Common myeloid progenitor, CD34-positive (primary cell): Measurements from ENCODE around the gene RPLP1.

Experiments
- CTCF ChIA-PET: fragments of 350-600 bp; sonication (Branson Sonifier 250); formaldehyde crosslinking; loops from one replicate; lab custom pipeline; 2021; ENCODE audit warnings: antibody characterized with exemption; lab: Charles Lee
- POLR2A ChIA-PET: fragments of 350-600 bp; sonication (Branson Sonifier 250); formaldehyde crosslinking; loops from one replicate; lab custom pipeline; 2021; ENCODE audit warnings: antibody characterized with exemption; lab: Charles Lee
- DNase-seq, 3 donors: peaks; one replicate each; pipeline versions ENCODE4 v3.0.0 to v3.0.0-alpha.2; 2013
- H3K27ac ChIP-seq, 2 experiments: 1 replicate in 1 of 2; 2 replicates in 1 of 2; pipeline ENCODE4 v1.7.0; 2013; ENCODE audit warnings: inconsistent platforms in 2 of 2, low read length in 2 of 2, mild to moderate bottlenecking in 2 of 2, low read depth in 1 of 2, moderate library complexity in 1 of 2; ENCODE audit not compliant: severe bottlenecking in 2 of 2, insufficient read depth in 1 of 2, poor library complexity in 1 of 2
- H3K27me3 ChIP-seq, 5 experiments: replicated peaks in 2 of 5; 1 replicate in 3 of 5; 2 replicates in 2 of 5; pipeline versions ENCODE4 v1.6.1 to v1.7.0; 2013; ENCODE audit warnings: low read length in 4 of 5, mild to moderate bottlenecking in 2 of 5, moderate library complexity in 2 of 5, inconsistent platforms in 1 of 5; ENCODE audit not compliant: insufficient read depth in 5 of 5, control insufficient read depth in 4 of 5
- H3K36me3 ChIP-seq, 4 experiments: 1 replicate in 2 of 4; 2 replicates in 2 of 4; pipeline versions ENCODE4 v1.6.1 to v1.7.0; 2013; ENCODE audit warnings: low read length in 3 of 4, control low read depth in 1 of 4, mild to moderate bottlenecking in 1 of 4; ENCODE audit not compliant: control insufficient read depth in 4 of 4, insufficient read depth in 4 of 4
- H3K4me1 ChIP-seq, 4 experiments: 1 replicate in 3 of 4; 2 replicates in 1 of 4; pipeline versions ENCODE4 v1.6.1 to v1.7.1; 2013; ENCODE audit warnings: low read length in 3 of 4, mild to moderate bottlenecking in 3 of 4, control low read depth in 1 of 4, inconsistent platforms in 1 of 4, moderate library complexity in 1 of 4; ENCODE audit not compliant: control insufficient read depth in 4 of 4, insufficient read depth in 4 of 4; ENCODE audit errors: control extremely low read depth in 1 of 4
- H3K4me3 ChIP-seq, 7 experiments: 1 replicate in 4 of 7; 2 replicates in 3 of 7; pipeline versions ENCODE4 v1.5.1 to v1.7.0; 2013; ENCODE audit warnings: mild to moderate bottlenecking in 7 of 7, low read length in 6 of 7, moderate library complexity in 6 of 7, inconsistent platforms in 2 of 7, low read depth in 2 of 7, control low read depth in 1 of 7; ENCODE audit not compliant: insufficient read depth in 4 of 7, control insufficient read depth in 1 of 7; ENCODE audit errors: extremely low read depth in 1 of 7
- H3K9me3 ChIP-seq, 5 experiments: 1 replicate in 4 of 5; 2 replicates in 1 of 5; pipeline versions ENCODE4 v1.6.1 to v1.7.1; 2013; ENCODE audit warnings: low read length in 4 of 5, mild to moderate bottlenecking in 2 of 5, inconsistent platforms in 1 of 5, low read depth in 1 of 5, moderate library complexity in 1 of 5; ENCODE audit not compliant: control insufficient read depth in 4 of 5, insufficient read depth in 2 of 5; ENCODE audit errors: control extremely low read depth in 1 of 5
- WGBS: methylation state at CpG from one replicate; pipeline ENCODE4 v1.1.5; 2013; ENCODE audit not compliant: insufficient coverage; 5-methylcytosine and 5-hydroxymethylcytosine counted together

The RPLP1 gene

GRCh38 chr15:69412274-69412673 lies 40.3 kb upstream of the RPLP1 start:
- Histone ChIP-seq H3K27ac (no peak overlapping the region), H3K4me1 (peaks cover 3 to 16% (median 9%) of the 10 kb centered on the region in 4 experiments), H3K4me3 (no peak overlapping the region), H3K9me3 (no peaks in the 10 kb centered on the region), H3K36me3 (no peaks in the 10 kb centered on the region), H3K27me3 (no peaks in the 10 kb centered on the region)
- CTCF ChIA-PET, result interaction anchor here (0.9 to 2.0 kb wide), 9 partner anchors 9 to 355 kb away, joined by 3 to 7 read pairs (median 3); no protein-coding TSS in a partner anchor
- no peak for DNase-seq
- POLR2A ChIA-PET, result no interaction called here

DNA sequence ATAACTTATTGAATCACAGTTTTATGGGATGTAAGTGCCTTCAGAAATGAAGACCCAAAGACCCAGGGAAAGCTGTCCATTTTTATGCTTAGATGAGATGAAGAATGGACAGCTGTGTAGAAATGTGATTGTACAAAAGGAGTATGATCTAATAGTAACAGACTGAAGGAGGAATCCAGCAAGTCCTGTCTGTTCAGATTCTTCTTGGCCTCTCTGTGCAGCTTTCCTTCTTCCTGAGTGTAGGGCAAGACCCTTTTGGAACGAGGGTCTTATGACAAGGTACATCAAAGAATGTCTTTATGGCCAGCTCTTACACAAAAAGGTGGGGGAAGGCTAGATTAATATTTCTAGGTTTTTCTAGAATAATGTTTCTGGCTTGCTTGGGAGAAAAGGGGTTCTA lies 39.9 kb upstream of the RPLP1 start:
- ChIA-PET POLR2A (no interaction called here), CTCF (interaction anchor here (0.9 to 1.5 kb wide), 6 partner anchors 9 to 355 kb away, joined by 3 to 6 read pairs (median 3); no protein-coding TSS in a partner anchor)
- Histone ChIP-seq H3K9me3 (no peaks in the 10 kb centered on the region), H3K4me1 (peaks cover 3 to 16% (median 9%) of the 10 kb centered on the region in 4 experiments), H3K27me3 (no peaks in the 10 kb centered on the region), H3K36me3 (peaks cover 0 to under 1% (median 0%) of the 10 kb centered on the region in 4 experiments), H3K27ac (no peak overlapping the region), H3K4me3 (no peak overlapping the region)
- WGBS, result 80% methylated on average over 1 of the region's 1 CpG
- DNase-seq, result no peak

DNA sequence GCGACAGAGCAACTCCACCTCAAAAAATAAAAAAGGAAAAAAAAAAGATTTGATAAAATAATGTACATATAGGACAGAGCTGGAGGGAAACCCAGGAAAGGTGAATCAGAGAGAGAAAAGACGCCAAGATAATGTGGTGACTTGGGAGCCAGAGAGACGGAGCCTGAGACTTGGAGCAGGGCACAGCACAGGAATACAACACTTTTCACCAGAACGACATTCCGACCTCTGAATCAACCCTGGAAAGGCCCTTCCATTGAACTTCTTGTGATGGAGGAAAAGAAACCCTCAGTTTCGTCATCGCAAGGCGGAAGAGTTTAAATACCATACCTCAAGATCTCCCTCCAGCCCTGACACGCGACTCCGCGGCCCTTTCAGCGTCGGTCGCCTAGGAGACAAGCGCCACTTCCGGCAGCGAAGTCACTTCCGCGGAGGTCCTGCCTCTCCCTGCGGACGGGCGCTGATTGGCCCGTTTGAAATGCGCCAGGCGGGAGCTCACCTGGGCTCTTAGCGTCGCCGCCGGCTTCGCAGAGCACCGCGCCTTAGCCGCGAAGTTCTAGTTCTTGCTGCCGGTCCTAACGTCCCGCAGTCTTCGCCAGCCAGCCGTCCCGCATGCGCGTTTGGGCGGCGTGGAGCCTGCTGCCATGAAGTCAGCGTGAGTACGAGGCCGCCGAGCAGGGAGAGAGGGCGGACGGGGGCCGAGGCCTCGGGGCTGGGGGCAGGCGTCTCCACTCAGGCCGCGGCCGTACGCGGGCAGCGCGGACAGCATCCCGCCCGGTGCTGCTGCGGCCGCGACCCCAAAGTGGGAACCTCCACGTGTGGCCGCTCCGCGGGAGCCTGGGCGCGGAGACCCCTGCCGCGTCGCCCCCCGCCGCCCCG lies 38.6 kb upstream of the RPLP1 start, which contains the start of gene KIF23:
Gene KIF23, plus strand, starts transcription at position 528 of the 879 bp plus-strand sequence. Its CDS starts 117 bp downstream, at position 645.
- peaks cover 3 to 13% (median 5%) of the 10 kb centered on the region in 4 experiments for H3K36me3 ChIP-seq
- peaks cover 3 to 16% (median 9%) of the 10 kb centered on the region in 4 experiments for H3K4me1 ChIP-seq
- DNase-seq, result peak; percentile 96 to 97 (median 97)
- H3K4me3 ChIP-seq, result peak within 1 kb of the TSS; percentile 88 to 94 (median 93)
- H3K27ac ChIP-seq, result peak within 1 kb of the TSS; percentile 15 to 32
- no peaks in the 10 kb centered on the region for H3K27me3 ChIP-seq
- POLR2A ChIA-PET, result interaction anchor here (1.8 kb wide), 1 partner anchor 38 kb away, joined by 11 read pairs; the partner anchor contains the start of gene RPLP1
- H3K9me3 ChIP-seq, result no peaks in the 10 kb centered on the region
- CTCF ChIA-PET, result interaction anchor here (1.2 to 1.4 kb wide), 2 partner anchors 9 to 357 kb away, joined by 3 read pairs; no protein-coding TSS in a partner anchor
- under 1% methylated on average over 47 of the region's 78 CpGs for WGBS

- POLR2A ChIA-PET, result interaction anchor here (1.8 kb wide), 1 partner anchor 38 kb away, joined by 11 read pairs; the partner anchor contains the start of gene RPLP1
- 0% methylated on average over 21 of the region's 29 CpGs for WGBS
- H3K4me3 ChIP-seq, result peak overlapping the region; percentile 88 to 94 (median 93)
- no peaks in the 10 kb centered on the region for H3K9me3 ChIP-seq
- H3K36me3 ChIP-seq, result peaks cover 3 to 19% (median 8%) of the 10 kb centered on the region in 4 experiments
- CTCF ChIA-PET, result interaction anchor here (1.4 kb wide), 1 partner anchor 9 kb away, joined by 3 read pairs; no protein-coding TSS in a partner anchor
- peak overlapping the region; percentile 15 to 32 for H3K27ac ChIP-seq
- H3K27me3 ChIP-seq, result no peaks in the 10 kb centered on the region
- DNase-seq, result peak in 1 of 3 donors; percentile 40
- peaks cover 3 to 16% (median 9%) of the 10 kb centered on the region in 4 experiments for H3K4me1 ChIP-seq
Measured at GRCh38 chr15:69414701-69415167, 37.9 kb upstream of the RPLP1 start.

DNA sequence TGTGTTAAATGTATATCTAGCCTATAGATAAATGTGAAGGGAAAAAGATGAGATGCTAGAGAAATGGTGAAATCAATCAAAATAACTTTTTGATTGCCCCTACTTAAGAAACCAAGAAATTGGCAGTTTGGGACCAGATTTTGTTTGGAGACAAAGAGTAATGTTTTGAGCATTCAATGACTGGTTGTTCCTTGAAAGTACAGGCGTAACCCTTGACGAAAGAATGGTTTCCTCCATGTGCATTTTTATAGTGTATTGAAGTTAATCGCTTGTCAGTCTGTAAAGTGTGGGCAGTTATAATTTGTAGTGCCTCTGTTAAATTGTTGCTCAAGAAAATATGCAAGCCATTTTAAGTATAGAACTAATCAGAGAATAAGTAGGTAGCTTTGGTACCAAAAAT lies 37.2 kb upstream of the RPLP1 start:
- POLR2A ChIA-PET, result interaction anchor here (0.6 to 1.8 kb wide), 3 partner anchors 37 to 998 kb away, joined by 3 to 11 read pairs (median 3); partner anchors contain the start of gene RPLP1
- Histone ChIP-seq H3K27me3 (no peaks in the 10 kb centered on the region), H3K36me3 (peaks cover 6 to 23% (median 9%) of the 10 kb centered on the region in 4 experiments), H3K27ac (peak overlapping the region in 1 of 2 experiments; percentile 1), H3K4me1 (peaks cover 3 to 16% (median 9%) of the 10 kb centered on the region in 4 experiments), H3K9me3 (no peaks in the 10 kb centered on the region), H3K4me3 (peak overlapping the region in 4 of 7 experiments; percentile 88 to 94 (median 93))
- 100% methylated on average over 2 of the region's 3 CpGs for WGBS
- DNase-seq, result no peak
- CTCF ChIA-PET, result interaction anchor here (1.7 kb wide), 1 partner anchor 48 kb away, joined by 3 read pairs; no protein-coding TSS in a partner anchor

DNA sequence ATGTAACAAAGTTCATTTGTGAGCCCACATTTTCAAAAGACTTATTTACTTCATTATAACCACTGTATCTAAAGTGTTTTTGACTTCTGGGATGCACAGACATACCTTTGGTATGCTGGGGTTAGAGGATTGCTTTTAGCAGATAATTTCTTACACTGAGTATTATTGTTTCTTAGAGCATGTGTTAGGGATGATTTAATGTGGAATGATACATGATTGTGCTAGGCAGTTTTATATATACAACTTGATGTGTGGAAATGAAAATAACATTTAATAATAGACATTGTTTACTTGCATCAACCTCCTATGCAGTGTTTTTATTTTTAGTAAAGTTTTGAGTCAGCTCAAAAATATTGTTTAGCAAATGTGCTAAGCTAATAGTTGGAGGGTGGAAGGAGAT lies 35.0 kb upstream of the RPLP1 start:
- CTCF ChIA-PET, result no interaction called here
- Histone ChIP-seq H3K36me3 (peaks cover 12 to 37% (median 20%) of the 10 kb centered on the region in 4 experiments), H3K4me1 (peaks cover 3 to 16% (median 9%) of the 10 kb centered on the region in 4 experiments), H3K9me3 (no peaks in the 10 kb centered on the region), H3K27me3 (no peaks in the 10 kb centered on the region), H3K27ac (no peak overlapping the region), H3K4me3 (no peak overlapping the region)
- no peak for DNase-seq
- POLR2A ChIA-PET, result no interaction called here
